HTERT RPE-1 (cell line): Measurements from ENCODE around the gene MS4A15.
"Not testable (repeated sequence)": the region's sequence is repeated elsewhere in the genome, so short reads cannot be mapped to it uniquely, and the experiment has no call there.

ENCODE experiments used
- in situ Hi-C: fragments of 300-500 bp; cut with MboI; formaldehyde crosslinking; loops from 4 replicates; pipeline ENCODE4 v1.14.3; 2020; ENCODE audit warnings: low sequenced_read_pairs

Gene MS4A15

GRCh38 chr11:60753309-60753708 lies 3.4 kb upstream of the MS4A15 start:
- in situ Hi-C loops = no loop called here

GRCh38 chr11:60754887-60755286 lies 1.8 kb upstream of the MS4A15 start:
- in situ Hi-C loops = no loop called here

- in situ Hi-C loops = no loop called here
These were observed 649 bp downstream of the MS4A15 start for GRCh38 chr11:60757231-60757800.

- in situ Hi-C loops = not testable (repeated sequence)
These were observed 2.0 kb downstream of the MS4A15 start for GRCh38 chr11:60758671-60759070.

- in situ Hi-C loops = not testable (repeated sequence)
These were observed 3.0 kb downstream of the MS4A15 start for GRCh38 chr11:60759438-60760225.

- in situ Hi-C loops = no loop called here
These were observed 4.9 kb downstream of the MS4A15 start for GRCh38 chr11:60761436-60762190.

GRCh38 chr11:60762851-60763691 lies 6.4 kb downstream of the MS4A15 start:
- in situ Hi-C loops = no loop called here

- in situ Hi-C loops = no loop called here
These were observed 7.2 kb downstream of the MS4A15 start for GRCh38 chr11:60763692-60764369.

GRCh38 chr11:60764879-60765278 lies 8.2 kb downstream of the MS4A15 start:
- in situ Hi-C loops = no loop called here

- in situ Hi-C loops = no loop called here
These were observed 8.7 kb downstream of the MS4A15 start for GRCh38 chr11:60765355-60765754.

GRCh38 chr11:60766547-60766946 lies 9.9 kb downstream of the MS4A15 start:
- in situ Hi-C loops = no loop called here

- in situ Hi-C loops = no loop called here
These were observed 10.7 kb downstream of the MS4A15 start for GRCh38 chr11:60767388-60767811.

- in situ Hi-C loops = no loop called here
These were observed 11.5 kb downstream of the MS4A15 start for GRCh38 chr11:60768202-60768601.

GRCh38 chr11:60769273-60769672 lies 12.6 kb downstream of the MS4A15 start:
- in situ Hi-C loops = no loop called here

GRCh38 chr11:60769811-60770210 lies 13.1 kb downstream of the MS4A15 start:
- in situ Hi-C loops = no loop called here

- in situ Hi-C loops = no loop called here
These were observed 14.5 kb downstream of the MS4A15 start for GRCh38 chr11:60771146-60771545.

- in situ Hi-C loops = no loop called here
These were observed 15.3 kb downstream of the MS4A15 start for GRCh38 chr11:60771879-60772525.

- in situ Hi-C loops = no loop called here
These were observed 16.0 kb downstream of the MS4A15 start for GRCh38 chr11:60772666-60773065.

- in situ Hi-C loops = no loop called here
These were observed 18.1 kb downstream of the MS4A15 start for GRCh38 chr11:60774726-60775125.

- in situ Hi-C loops = no loop called here
These were observed 18.8 kb downstream of the MS4A15 start for GRCh38 chr11:60775420-60775961.
